GM18861 (cell line): Measurements from ENCODE around the gene ARHGAP23.

ENCODE experiments used
- ATAC-seq: cut with Tn5 transposase; IDR thresholded peaks from one replicate; pipeline ENCODE4 v1.9.1; 2021; ENCODE audit not compliant: unreplicated experiment

The ARHGAP23 gene

DNA sequence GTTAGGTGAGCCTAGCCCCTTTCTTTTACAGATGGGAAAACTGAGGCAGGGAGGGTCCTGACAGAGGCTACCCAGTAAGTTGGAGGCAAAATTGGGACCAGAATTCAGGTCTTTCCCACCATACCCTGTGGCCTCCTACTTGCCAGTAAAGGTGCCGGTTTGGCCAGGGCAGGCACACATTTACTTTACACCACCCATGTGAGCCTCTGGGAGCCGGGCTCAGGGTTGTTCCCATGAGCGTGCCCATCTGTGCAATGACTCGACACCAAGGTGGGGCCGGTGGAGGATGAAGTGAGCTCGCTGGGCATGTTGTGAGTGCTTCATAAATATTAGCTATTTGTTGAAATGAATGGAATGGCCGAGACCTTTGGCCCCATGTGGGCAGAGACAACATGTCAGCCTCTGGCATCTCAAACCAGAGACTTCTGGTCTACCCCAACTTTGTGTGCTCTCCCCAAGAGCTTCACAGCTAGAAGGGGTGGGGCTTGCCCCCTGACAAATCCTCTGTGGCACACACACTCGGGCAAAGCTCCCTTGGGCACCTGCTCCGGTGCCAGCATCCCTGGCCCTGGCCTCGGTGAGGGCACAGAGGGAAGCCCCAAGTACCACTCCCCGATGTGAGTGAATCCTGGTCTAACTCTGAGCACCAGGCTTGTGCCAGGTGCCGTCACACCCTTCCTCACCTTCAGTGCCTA, 117.4 kb downstream of the ARHGAP23 start:
- ATAC-seq = no peak

DNA sequence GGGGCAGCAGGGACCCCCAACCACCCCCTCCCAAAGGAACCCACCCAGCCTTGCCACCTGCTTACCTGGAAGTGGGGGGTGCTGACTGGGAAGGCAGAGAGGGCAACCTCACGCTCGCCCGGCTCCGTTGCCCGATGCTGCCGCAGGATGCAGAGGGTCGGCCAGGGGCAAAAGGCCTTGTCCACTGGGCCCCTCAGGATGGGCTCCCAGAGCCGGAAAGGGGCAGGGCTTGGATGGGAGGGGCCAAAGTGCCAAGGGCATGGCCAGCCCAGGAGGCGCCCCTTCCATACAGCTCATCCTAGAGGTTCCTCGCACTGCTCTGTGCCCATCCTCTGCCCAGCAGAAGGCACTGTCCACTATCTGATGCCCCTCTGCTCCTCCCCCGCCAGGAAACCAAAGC, 118.1 kb downstream of the ARHGAP23 start:
- no peak for ATAC-seq

DNA sequence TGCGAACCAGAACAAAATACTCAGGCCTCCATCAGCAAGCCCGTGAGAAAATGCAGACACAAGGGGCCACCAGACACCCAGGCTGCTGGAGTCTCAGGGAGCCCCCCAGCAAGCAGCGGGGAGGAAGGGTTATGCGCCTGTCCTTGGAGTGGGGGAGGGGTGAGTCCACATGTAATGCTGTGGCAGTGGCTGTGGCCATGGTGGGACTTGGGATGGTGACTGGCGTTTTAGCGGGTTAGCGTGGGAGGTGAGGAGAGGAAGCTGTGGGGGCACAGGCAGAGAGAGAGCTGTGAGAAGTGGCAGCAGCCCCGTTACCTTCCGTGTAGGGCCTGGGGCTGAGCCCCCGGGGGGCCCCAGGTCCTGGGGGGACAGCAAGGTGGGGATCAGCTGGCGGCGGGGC, 119.2 kb downstream of the ARHGAP23 start:
- no peak for ATAC-seq

DNA sequence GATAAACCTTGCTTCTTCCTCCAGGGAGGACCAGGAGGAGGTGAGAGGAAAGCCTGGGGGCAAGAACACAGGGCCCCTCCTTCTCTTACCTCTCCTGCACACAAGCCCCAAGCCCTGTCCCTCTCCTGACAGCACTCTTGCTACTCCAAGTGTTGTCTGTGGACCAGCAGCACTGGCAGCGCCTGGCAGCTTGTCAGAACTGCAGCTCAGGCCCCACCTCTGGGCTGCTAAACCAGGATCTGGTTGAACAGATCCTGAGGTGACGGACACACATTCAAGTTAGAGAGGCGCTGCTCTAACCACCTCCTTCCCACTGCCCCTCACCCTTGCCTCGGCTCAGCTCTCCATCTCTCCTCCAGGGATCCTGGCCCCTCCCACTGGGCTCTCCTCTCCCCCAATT, 121.0 kb downstream of the ARHGAP23 start:
- no peak for ATAC-seq

DNA sequence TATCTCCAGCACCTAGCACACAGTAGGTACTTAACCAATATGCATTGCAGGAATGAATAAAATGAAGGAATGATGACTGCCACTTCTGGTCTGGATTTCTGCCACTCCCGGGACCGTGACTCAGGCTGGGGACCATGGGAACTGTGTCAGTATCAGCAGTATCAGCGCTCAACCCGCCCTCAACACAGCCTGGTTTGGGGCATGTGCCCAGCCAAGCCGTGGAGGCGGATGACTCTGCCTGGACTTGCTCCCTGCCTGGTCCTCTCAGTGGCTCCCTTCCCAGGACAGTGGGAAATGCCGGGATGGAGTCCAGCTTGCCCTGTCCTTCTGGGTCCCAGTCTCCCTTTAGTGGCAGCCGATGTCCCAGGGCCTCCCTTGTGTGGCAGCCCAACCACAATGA, 122.4 kb downstream of the ARHGAP23 start:
- ATAC-seq = no peak

DNA sequence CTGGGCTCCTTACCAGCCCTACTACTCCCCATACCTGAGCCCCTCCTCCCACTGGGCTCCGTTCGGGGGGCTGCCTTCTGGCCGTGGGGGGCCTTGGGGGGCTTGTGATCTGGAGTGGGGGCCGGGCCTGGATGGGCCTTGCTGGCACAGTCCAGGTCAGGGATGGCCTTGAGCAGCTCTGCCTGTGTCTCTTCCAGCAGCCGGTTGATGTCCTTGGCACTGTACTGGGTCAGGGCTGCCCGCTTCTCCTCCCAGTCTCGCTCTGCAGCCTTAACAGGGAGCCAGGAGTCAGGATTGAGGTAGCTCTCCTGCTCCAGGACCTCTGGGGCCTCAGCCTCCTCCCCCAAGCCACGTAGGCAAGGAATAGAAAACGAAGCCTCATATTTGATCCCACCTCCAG, 122.9 kb downstream of the ARHGAP23 start:
- no peak for ATAC-seq

DNA sequence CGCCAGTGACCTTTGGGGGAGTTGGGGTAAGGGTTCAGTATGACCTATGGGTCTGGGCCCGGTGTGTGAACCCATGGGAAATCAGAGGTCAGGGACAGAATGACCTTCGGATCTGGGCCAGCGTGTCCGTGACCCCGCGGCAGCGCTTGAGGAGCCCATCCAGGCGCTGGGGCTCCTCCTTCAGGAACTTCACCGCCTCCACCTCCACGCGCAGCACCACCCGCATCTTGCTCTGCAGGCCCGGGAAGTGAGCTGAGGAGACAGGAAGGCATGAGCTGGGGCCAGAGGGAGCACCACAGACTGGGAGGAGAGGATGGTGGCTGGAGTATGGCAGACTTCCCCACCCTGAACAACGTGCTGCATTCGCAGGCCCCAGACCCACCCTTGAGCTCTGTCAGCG, 124.1 kb downstream of the ARHGAP23 start:
- ATAC-seq = no peak

DNA sequence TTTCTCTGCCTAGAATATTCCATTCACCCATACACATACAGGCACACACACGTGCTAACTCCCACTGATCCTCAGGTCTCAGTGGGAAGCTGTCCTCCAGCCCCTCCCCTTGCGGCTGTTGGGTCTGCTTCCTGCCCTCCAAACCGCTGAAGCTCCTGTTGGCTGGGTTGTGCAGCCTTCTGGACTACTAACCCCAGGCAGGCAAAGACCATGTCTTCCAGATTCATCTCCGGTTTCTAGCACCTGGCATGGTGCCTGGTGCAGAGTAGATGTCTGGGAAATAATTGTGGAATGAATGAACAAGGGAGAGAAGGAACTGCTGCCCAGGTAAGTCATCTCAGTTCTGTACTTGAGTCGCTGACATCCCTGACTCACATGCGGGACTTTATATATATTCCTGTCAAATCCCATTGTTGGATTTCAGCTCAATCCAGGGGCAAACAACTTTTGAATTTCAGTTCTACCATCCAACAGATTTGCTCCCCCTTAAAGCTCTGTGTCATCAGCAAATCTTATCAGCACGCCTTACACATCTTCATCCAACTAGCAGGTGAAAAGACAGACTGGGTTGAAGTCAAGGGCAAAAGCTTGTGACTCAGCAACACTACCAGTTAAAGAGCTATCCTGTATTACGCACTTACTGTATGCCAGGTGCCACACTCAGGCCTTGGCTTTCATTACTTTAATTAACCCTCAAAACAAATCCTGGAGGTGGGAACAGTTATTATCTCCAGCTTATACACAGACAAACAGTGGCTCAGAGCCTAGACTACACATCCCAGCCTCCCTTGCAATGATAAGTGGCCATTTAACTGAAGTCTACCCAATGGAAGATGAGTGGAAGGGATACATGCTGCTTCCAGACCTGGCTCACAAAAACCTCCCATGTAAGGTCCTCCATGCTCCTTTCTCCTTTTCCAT, 126.4 kb downstream of the ARHGAP23 start:
- no peak for ATAC-seq

DNA sequence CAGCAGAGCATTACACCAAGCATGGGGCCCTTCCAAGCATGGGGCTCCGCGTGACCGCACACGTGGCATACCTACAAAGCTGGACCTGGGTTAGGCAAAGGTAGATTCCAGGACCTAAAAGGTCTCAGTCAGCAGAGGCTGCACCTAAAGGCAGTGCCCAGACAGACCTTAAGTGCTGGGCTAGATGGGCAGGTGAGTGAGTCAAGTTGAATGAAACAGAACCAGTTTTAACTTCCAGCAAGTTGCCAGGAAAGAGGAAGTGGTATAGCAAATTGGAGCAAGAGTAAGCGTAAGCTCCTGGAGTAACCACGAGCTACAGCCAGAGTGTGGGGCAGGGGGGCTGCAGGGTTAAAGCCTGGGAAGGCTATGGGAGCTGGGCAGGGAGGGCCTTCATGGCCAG, 128.0 kb downstream of the ARHGAP23 start:
- no peak for ATAC-seq

DNA sequence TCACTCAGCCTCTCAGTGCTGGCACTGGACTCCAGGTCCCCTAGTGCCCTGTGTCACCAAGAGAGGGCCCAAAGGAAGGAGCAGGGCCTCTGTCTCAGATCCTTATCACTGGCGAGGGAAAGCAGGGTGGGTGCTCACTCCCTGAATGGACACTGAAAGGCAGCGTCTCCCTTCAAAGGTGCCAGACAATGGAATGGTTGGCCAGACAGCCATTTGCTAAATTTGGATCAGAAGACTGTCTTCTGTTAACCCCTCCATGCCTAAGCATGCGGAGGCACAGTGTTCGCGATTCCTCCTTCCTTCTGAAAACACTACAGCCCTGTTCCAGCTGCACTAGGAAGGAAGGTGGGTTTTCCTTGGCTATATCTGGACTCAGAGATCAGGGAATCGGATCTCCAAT, 129.1 kb downstream of the ARHGAP23 start:
- ATAC-seq = no peak

DNA sequence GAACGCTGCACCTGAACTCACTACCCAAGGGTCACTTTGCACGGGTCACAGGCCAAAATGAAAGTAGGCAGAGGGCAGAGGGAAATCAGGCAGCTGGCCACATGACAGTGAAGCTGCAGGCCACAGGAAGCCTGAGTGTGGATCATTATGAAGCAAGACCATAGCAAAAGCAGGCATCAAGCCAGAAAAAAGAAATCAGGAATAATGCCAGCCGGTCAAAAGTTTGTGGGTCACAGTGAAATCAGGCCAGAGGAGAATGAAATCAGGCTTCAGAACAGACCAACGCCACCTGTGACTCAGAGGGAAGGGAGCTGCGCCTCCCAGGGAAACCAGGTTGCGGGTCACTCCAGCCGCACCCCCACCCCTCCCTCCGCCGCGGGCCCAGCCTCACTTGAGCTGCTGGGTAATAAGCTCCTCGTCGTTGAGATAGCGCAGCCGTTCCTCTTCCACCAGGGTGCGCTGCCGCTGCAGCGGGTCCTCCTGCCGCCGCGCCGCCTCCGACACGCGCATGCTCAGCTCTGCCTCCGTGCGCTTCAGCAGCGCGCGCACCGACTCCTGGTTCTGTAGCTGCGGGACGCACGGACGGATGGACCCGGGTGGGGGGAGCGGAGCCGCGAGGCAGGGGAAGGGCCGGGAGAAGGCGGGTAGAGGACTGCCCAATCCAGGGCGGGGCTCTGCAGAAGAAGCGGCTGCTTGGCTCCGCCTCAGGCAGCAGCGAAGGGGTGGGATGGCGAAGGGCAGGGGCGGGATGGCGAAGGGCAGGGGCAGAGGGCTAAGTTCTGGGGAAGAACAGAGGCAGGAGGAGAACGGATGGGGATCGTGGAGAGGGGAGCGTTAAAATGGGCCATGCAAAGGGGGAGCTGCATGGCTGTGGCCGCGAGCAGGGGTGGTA, 129.8 kb downstream of the ARHGAP23 start:
- ATAC-seq = peak; percentile 65

DNA sequence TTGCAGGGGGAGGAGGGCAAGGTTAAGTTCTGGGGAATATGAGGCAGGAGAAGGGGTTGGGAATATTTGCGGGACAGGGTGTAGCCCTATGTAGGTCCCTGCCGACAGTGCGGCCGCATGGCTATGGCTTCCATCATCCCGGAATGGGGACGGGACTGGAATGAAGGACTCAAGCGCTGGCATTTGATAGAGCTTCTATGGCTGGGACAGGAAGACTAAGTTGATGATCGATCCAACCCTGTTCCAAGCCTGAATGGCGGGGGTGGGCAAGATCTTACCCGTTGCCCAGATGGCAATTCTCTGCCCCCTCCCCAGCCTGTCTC, 130.4 kb downstream of the ARHGAP23 start:
- no peak for ATAC-seq

DNA sequence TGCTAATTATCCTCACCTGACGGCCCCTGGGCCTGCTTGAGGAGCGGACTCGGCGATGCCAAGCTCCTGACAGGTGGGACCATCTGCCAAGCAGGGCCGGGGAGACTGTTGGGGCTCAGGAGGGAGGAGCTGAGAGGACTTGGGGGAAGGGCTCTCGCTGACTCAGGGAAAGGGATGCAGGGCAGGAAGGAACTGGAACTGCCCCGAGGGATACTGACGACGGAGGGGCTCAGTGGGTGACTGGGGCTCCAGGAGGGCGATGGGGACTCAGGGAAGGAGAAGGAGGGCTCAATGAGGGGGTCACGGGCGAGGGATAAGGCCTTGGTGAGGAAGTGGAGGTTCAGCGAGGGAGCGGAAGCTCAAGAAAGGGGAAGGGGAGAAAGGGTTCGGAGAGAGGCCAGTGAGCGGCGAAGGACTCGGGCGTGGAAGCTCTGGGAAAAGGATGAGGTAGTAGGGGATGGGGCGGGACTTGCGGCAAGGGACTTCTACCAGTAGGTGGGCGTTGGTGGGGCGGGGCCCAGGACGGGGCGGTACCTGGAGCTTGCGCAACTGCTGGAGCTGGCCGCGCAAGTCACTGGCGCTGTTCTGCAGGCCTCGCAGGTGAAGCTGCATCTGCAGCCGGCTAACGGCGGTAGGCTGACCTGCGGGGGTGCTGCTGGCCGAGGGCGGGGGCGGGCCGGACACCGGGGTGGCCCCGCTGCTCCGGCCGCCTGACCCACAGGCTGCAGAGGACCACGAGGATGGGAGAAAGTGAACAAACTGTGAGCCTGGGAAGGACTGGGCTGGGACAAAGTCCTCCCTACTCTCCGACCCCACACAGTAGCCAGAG, 131.0 kb downstream of the ARHGAP23 start:
- ATAC-seq = peak; percentile 47

DNA sequence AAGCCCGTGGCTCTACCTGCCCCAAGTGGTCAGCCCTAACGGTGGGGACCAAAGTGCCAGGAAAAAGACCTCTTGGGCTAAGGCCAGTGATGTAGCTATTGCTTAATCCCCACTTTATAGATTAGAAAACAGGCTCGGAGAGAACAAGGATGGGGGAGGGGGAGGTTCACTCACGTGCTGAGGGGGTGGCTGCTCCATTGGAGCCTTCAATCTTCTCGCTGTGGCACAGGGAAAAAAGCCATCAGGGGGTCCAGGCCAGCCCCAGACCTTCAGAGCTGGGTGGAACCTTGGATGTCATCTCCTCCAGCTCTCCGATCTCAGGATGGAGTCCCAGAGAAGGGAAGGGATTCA, 131.6 kb downstream of the ARHGAP23 start:
- ATAC-seq = no peak

DNA sequence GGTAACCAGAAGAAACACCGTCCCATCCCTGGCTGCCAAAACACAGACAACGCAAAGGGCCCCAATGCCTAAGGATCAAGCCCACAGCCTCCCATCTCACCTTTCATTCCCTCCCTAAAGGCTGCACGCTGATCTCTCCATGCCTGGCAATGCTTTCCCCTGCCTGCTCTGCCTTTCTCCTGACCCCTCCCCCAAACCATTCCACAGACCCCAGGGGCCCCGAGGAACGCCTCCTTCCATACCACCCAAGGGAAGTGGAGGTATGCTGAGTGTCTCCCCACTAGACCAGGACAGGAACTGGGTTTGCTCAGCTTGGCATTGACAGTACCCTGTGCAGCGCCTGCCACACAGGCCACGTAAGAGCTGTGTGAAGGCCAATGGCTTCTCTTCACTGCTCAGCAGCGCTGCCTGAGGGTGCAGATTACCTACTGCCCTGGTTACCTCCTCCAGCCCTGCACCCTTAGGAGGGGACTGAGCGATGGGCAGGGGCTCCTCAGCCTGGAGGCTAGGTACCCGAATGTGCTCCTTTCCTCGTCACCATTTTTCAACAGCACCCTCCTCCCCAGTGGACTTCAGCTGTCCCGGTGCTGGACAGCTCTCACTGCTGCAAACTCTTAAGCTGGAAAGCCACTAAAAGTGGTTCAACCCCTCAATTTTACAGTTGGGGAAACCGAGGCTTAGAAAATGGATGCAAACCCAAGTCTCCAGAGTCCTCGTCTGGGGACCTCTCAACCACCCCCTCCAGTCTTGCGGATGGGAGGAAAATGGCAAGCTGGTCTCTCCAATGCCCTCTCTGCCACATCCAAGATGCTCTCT, 132.4 kb downstream of the ARHGAP23 start:
- ATAC-seq = no peak

DNA sequence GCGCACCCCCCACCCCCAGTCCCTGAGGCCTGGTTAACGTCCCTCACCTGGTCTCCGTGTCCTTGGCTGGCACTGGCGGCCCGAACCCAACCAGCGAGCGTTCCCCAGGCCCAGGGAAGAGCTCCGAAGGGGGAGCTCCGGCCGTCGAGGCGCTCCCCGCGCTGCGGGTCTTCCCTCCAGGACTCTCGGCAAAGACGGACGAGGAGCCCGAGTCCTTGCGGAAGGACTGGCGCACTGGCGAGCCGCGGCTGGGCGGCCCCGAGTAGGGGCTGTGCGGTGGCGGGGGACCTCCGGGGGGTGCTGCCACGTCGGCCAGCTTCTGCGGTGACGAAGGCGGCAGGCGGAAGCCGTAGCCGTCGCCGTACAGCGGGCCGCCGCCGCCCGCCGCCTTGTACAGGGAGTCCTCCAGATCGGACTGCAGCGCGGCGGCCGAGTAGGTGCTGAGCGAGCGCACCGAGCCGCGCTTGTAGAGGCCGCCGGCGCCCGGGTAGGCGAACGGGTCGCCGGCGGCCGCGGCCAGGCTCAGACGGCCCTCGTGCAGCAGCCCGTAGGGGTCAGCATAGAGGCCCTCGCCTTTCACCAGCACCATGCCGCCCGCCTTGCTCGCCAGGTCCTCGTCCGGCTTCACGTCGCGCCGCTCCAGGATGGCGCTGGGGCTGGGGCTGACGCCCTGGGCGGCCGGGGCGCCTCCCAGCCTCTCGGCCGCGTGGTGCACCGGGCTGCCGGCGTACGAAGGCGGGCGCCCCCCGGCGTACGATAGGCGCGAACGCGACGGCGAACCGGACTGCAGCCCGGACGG, 133.4 kb downstream of the ARHGAP23 start:
- no peak for ATAC-seq
